ENCODE data around the gene TADA2A.

TADA2A gene

GRCh38 chr17:37384560-37385149, 22.0 kb upstream of the TADA2A start:
- H3K36me3 ChIP-seq: no peaks in the 10 kb centered on the region
- H3K9me3 ChIP-seq (ENCODE audit: severe bottlenecking): no peaks in the 10 kb centered on the region
- no peak for TF ChIP-seq CTCF (IDR thresholded peaks at IDR 0.05; ENCODE audit: low read depth, low read length)
- no peak for DNase-seq
- H3K27ac ChIP-seq: no peak overlapping the region
- H3K27me3 ChIP-seq (ENCODE audit: insufficient read depth, low read depth, severe bottlenecking): no peaks in the 10 kb centered on the region
- no peak overlapping the region for H3K4me3 ChIP-seq (ENCODE audit: low read depth, low read length)

GRCh38 chr17:37385474-37385990, 21.2 kb upstream of the TADA2A start:
- no peaks in the 10 kb centered on the region for H3K36me3 ChIP-seq
- no peak for DNase-seq
- no peaks in the 10 kb centered on the region for H3K27me3 ChIP-seq (ENCODE audit: insufficient read depth, low read depth, severe bottlenecking)
- TF ChIP-seq CTCF (IDR thresholded peaks at IDR 0.05; ENCODE audit: low read depth, low read length): no peak
- no peak overlapping the region for H3K4me3 ChIP-seq (ENCODE audit: low read depth, low read length)
- no peak overlapping the region for H3K27ac ChIP-seq
- H3K9me3 ChIP-seq (ENCODE audit: severe bottlenecking): no peaks in the 10 kb centered on the region

GRCh38 chr17:37386462-37386861, 20.2 kb upstream of the TADA2A start:
- no peak for TF ChIP-seq CTCF (IDR thresholded peaks at IDR 0.05; ENCODE audit: low read depth, low read length)
- no peak for DNase-seq
- no peaks in the 10 kb centered on the region for H3K9me3 ChIP-seq (ENCODE audit: severe bottlenecking)
- H3K36me3 ChIP-seq: no peaks in the 10 kb centered on the region
- H3K27ac ChIP-seq: no peak overlapping the region
- H3K27me3 ChIP-seq (ENCODE audit: insufficient read depth, low read depth, severe bottlenecking): no peaks in the 10 kb centered on the region
- no peak overlapping the region for H3K4me3 ChIP-seq (ENCODE audit: low read depth, low read length)

DNA sequence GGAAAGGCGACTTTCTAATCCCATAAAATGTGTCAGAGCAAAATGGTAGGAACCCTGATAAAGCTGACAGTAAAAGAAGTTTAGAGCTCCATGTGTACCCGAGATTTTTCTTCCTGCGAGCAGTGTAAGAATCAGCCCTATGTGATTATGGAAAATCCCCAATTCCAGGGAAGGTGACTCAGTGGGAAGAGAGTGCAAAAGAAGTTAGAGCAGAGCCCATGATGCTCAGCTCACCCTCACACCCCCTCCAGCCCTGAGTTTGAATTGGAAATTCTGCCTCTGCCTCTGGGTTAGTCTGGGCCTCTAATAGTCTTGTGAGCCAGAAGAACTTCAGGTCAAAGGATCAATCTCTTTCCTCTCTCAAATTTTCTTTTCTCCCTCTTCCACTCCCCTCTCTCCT, 18.4 kb upstream of the TADA2A start:
- TF ChIP-seq CTCF (IDR thresholded peaks at IDR 0.05; ENCODE audit: low read depth, low read length): no peak
- no peak for DNase-seq
- Histone ChIP-seq H3K36me3 (no peaks in the 10 kb centered on the region), H3K9me3 (ENCODE audit: severe bottlenecking) (no peaks in the 10 kb centered on the region), H3K27me3 (ENCODE audit: insufficient read depth, low read depth, severe bottlenecking) (no peaks in the 10 kb centered on the region), H3K4me3 (ENCODE audit: low read depth, low read length) (no peak overlapping the region), H3K27ac (no peak overlapping the region)

DNA sequence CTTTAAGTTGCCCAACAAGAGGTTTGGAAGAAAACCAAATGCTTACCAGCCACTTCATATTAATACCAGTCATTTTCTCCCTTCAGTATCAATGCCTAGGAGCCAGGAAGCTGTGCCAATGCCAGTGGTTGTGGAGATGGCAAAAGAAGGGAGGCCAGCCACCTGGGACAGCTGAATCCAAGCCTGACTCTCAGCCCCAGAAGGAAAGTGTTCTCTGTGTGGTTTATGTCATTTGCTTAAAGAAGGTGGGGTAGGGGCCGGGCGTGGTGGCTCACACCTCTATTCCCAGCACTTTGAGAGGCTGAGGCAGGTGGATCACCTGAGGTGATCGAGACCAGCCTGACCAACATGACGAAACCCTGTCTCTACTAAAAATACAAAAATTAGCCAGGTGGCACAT, 17.5 kb upstream of the TADA2A start:
- no peak for TF ChIP-seq CTCF (IDR thresholded peaks at IDR 0.05; ENCODE audit: low read depth, low read length)
- no peak overlapping the region for H3K4me3 ChIP-seq (ENCODE audit: low read depth, low read length)
- H3K9me3 ChIP-seq (ENCODE audit: severe bottlenecking): no peaks in the 10 kb centered on the region
- DNase-seq: no peak
- no peak overlapping the region for H3K27ac ChIP-seq
- no peaks in the 10 kb centered on the region for H3K27me3 ChIP-seq (ENCODE audit: insufficient read depth, low read depth, severe bottlenecking)
- no peaks in the 10 kb centered on the region for H3K36me3 ChIP-seq

- H3K4me3 ChIP-seq (ENCODE audit: low read depth, low read length): no peak overlapping the region
- H3K9me3 ChIP-seq (ENCODE audit: severe bottlenecking): no peaks in the 10 kb centered on the region
- H3K36me3 ChIP-seq: no peaks in the 10 kb centered on the region
- no peak for TF ChIP-seq CTCF (IDR thresholded peaks at IDR 0.05; ENCODE audit: low read depth, low read length)
- H3K27ac ChIP-seq: no peak overlapping the region
- no peak for DNase-seq
- H3K27me3 ChIP-seq (ENCODE audit: insufficient read depth, low read depth, severe bottlenecking): no peaks in the 10 kb centered on the region
These were observed 15.5 kb upstream of the TADA2A start for GRCh38 chr17:37391146-37391545.

Measured in WERI-Rb-1 (cell line).